BJ (cell line): ENCODE measurements around the gene SLC22A16. TPM values are rescaled to one million over a fixed set of nuclear protein-coding genes. Genes with fewer than 3 reads are reported as not detected.

Experiments used
- CTCF ChIA-PET: fragments of 350-600 bp; formaldehyde crosslinking; extraction: SDS; loops from one replicate; lab custom pipeline; 2021; ENCODE audit warnings: antibody characterized with exemption, inconsistent platforms; lab: Yijun Ruan, JAX
- POLR2A ChIA-PET: fragments of 300-600 bp; sonication (Branson Sonifier 250); formaldehyde crosslinking; extraction: SDS; loops from one replicate; lab custom pipeline; 2021; ENCODE audit warnings: antibody characterized with exemption; lab: Charles Lee
- DNase-seq: peaks from one replicate; pipeline ENCODE4 v3.0.0-alpha.2; 2011; ENCODE audit warnings: low read depth
- H3K27me3 ChIP-seq: 2 replicates; pipeline ENCODE4 v1.6.0; 2011; ENCODE audit warnings: low read length; ENCODE audit not compliant: control insufficient read depth, insufficient read depth
- H3K36me3 ChIP-seq: 2 replicates; pipeline ENCODE4 v1.5.1; 2011; ENCODE audit warnings: low read length; ENCODE audit not compliant: control insufficient read depth, insufficient read depth
- H3K4me3 ChIP-seq: 2 replicates; pipeline ENCODE4 v1.5.1; 2011; ENCODE audit warnings: low read depth, mild to moderate bottlenecking, control low read depth, low read length
- polyA plus RNA-seq: library from polyadenylated mRNA; depleted of rRNA; stranded (reverse); fragments of >200 nt; gene quantifications from 2 replicates; pipeline ENCODE4 v1.2.3, GENCODE V29; 2011
- TF ChIP-seq, protein P1 (sequence below): IDR thresholded peaks from 2 replicates; pipeline ENCODE4 v1.5.1; 2011; ENCODE audit warnings: low read depth, mild to moderate bottlenecking, control low read depth, inconsistent platforms, low read length, moderate library complexity; ENCODE audit not compliant: insufficient read depth

The SLC22A16 gene
- polyA plus RNA-seq, 1 experiment, result not detected

DNA sequence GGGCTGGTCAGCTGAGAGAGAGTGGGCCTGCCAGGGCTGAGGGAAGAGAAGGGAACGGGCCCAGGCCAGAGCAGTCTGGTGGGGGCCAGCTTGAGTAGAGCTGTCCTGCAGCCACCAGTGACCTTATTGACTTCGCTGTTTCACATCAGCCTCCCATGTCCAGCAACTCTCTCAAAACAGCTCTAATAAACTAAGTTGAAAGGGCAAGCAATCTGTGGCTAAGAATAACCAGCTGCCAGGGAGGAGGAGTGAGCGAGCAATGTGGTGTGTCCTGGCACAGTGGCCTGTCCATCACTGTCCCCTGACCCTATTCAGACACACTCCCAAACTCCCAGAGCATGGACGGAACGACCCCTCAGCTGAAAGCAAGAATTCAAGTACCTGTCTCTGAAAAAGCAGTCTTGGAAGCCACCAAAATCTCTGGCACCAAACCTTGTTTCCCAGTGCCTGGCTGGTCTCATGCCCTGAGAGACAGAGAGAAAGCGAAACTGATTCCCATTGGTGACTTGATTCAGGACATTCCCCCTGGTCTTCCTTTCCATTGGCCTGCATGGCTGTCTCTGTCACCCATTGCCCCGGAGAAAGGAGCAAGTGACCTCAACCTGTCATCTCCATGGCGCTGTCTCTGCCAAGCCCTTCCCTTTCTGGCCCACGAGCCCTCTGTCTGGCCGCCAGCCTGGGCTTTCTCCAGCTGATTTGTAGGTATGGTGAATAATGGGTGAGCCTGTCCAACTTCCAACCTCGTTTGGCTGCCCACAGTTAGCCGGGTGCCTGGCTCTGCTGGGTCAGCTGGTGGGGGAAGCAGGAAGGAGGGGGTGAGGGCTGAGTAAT lies 61.1 kb downstream of the SLC22A16 start, which contains the start of gene DDO:
Gene DDO, minus strand, starts transcription at position 490 of the 831 bp plus-strand sequence. CDS start 2,113 bp downstream, outside the sequence.
- POLR2A ChIA-PET, result no interaction called here
- CTCF ChIA-PET, result interaction anchor here (1.0 kb wide), 1 partner anchor 10 kb away, joined by 5 read pairs; no protein-coding TSS in a partner anchor
- no peaks in the 10 kb centered on the region; the same call in 1 of the 2 replicates for H3K27me3 ChIP-seq
- DNase-seq, result no peak
- H3K36me3 ChIP-seq, result no peaks in the 10 kb centered on the region
- no peak within 1 kb of the TSS for H3K4me3 ChIP-seq
- TF ChIP-seq, protein P1, sequence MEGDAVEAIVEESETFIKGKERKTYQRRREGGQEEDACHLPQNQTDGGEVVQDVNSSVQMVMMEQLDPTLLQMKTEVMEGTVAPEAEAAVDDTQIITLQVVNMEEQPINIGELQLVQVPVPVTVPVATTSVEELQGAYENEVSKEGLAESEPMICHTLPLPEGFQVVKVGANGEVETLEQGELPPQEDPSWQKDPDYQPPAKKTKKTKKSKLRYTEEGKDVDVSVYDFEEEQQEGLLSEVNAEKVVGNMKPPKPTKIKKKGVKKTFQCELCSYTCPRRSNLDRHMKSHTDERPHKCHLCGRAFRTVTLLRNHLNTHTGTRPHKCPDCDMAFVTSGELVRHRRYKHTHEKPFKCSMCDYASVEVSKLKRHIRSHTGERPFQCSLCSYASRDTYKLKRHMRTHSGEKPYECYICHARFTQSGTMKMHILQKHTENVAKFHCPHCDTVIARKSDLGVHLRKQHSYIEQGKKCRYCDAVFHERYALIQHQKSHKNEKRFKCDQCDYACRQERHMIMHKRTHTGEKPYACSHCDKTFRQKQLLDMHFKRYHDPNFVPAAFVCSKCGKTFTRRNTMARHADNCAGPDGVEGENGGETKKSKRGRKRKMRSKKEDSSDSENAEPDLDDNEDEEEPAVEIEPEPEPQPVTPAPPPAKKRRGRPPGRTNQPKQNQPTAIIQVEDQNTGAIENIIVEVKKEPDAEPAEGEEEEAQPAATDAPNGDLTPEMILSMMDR, result no peak

DNA sequence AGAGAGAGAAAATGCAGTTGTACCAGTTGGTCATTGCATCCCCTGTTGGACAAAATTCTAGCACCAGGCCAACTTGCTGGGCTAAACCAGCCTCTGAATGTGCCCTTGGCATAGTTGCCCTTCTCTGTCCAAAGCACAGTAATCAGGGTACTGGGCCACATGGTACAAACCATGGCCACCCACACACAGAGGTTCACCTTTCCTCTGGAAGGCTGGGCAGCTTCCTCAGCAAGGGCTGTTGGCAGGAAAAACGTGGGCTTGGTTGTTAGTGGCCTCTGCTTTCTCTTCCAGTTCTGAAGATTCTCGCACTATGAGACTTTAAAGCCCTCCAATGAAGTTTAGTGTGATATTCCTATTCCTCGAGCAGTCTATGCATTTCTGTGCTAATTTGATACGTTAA lies 61.7 kb downstream of the SLC22A16 start:
- Histone ChIP-seq H3K36me3 (no peaks in the 10 kb centered on the region), H3K4me3 (no peak overlapping the region), H3K27me3 (no peaks in the 10 kb centered on the region; the same call in 1 of the 2 replicates)
- TF ChIP-seq, protein P1, result no peak
- POLR2A ChIA-PET, result no interaction called here
- CTCF ChIA-PET, result no interaction called here
- no peak for DNase-seq

DNA sequence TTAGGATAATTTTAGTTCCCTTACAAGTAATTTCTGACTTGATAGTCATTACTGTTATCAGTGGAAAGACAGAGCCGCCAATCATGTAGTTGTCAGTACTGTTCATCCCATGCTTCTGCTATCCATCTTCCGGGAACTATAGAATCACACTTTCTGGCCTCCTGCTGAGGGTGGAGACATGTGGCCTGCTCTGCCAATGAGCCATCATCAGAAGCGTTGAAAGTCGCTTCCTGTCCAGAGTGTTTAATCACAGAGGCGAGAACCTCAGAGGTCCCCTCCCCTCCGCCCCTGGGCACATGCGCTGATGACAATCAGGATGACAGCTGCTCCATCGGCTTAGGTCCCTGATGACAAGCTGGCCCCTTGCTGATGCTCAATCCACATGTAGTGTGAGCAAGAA lies 64.1 kb downstream of the SLC22A16 start:
- no peak for DNase-seq
- Histone ChIP-seq H3K4me3 (no peak overlapping the region), H3K27me3 (no peaks in the 10 kb centered on the region; the same call in 1 of the 2 replicates), H3K36me3 (no peaks in the 10 kb centered on the region)
- CTCF ChIA-PET, result no interaction called here
- TF ChIP-seq, protein P1, result no peak
- POLR2A ChIA-PET, result no interaction called here

DNA sequence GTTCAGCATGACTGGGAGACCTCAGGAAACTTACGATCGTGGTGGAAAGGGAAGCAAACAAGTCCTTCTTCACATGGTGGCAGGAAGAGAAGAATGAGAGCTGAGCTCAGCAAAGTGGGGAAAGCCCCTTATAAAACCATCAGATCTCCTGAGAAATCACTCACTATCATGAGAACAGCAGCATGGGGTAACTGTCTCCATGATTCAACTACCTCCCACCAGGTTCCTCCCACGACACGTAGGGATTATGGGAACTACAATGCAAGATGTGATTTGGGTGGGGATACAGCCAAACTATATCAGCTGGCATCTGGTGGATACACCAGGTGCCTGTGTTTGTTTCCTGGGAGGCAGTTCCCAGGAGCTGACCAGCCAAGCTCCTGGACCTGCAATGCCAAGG lies 65.9 kb downstream of the SLC22A16 start:
- no peak overlapping the region for H3K4me3 ChIP-seq
- CTCF ChIA-PET, result no interaction called here
- TF ChIP-seq, protein P1, result no peak
- DNase-seq, result no peak
- POLR2A ChIA-PET, result no interaction called here
- H3K27me3 ChIP-seq, result no peaks in the 10 kb centered on the region; the same call in 1 of the 2 replicates
- H3K36me3 ChIP-seq, result no peaks in the 10 kb centered on the region

DNA sequence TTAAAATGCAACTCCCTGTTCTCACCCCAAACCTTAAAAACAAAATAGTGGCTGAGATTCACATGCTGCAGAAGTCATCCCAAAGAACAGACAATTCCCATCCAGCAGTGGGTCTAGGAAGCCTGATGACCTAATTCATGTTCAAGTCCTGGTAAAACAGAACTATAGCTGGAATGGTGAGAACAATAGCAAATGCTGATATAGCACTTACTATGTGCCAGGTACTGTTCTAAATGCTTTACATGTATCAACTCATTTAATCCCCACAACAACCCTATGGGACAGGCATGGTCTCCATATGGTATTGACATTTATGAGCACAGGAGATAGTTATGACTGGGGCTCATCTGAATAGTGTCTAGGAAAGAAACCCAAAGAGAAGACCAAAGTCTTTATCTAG lies 66.6 kb downstream of the SLC22A16 start:
- ChIA-PET POLR2A (no interaction called here), CTCF (no interaction called here)

More for the DNA sequence above, 66.6 kb downstream of the SLC22A16 start:
- H3K27me3 ChIP-seq, result no peaks in the 10 kb centered on the region; the same call in 1 of the 2 replicates
- no peak overlapping the region for H3K4me3 ChIP-seq
- DNase-seq, result no peak
- TF ChIP-seq, protein P1, result no peak
- no peaks in the 10 kb centered on the region for H3K36me3 ChIP-seq
